GM12801 (cell line): ENCODE results near the gene CDKN2C.

Experiments
- CTCF ChIP-seq: IDR thresholded peaks from one replicate; pipeline ENCODE4 v1.5.1; 2011; ENCODE audit warnings: control low read depth; ENCODE audit not compliant: insufficient read length; ENCODE audit errors: extremely low read depth

CDKN2C gene

GRCh38 chr1:51000160-51000559 lies 30.1 kb downstream of the CDKN2C start:
- TF ChIP-seq CTCF, result no peak

DNA sequence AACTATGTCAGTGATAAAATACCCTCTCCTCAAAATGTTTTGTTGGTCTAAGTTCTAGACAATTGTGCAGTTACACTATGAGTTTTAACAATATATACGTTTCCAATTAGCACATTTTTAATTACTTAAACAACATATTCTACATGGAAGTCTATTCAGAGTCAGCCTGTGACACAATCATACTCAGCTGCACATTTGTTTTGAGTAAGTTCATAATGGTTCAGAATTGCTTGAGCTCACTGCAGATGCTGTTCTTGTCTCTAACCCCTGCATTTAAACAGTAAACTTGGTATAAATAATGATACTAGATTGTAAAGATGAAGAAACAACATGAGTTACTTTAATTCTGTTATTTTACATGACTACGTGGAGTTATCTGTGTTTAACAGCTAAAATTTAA lies 30.6 kb downstream of the CDKN2C start:
- TF ChIP-seq CTCF, result no peak

GRCh38 chr1:51002516-51002915 lies 32.5 kb downstream of the CDKN2C start:
- no peak for TF ChIP-seq CTCF

DNA sequence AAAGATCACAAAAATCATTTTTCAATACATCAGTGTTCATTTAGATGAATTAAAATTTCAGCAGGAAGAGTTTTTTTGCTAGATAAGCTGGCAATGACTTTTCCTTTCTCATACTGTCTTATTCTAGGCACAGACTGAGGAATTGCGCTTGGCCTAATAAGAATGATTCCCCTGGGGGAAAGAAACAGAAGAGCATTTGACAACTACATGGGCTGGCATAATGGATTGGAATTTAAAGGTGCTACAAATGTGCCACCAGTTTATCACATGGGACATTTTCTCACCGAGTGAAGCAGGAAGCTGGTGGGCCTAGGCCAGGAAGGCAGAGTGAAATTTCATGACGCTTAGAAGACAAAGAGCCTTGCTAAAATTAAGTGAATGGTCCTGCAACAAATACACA lies 39.3 kb downstream of the CDKN2C start:
- no peak for TF ChIP-seq CTCF

- TF ChIP-seq CTCF, result no peak
Observed at GRCh38 chr1:51014878-51015277, 44.8 kb downstream of the CDKN2C start.

- no peak for TF ChIP-seq CTCF
Observed at GRCh38 chr1:51019811-51020210, 49.8 kb downstream of the CDKN2C start.
